WERI-Rb-1 (cell line): ENCODE data around the gene SMIM14.
"Not testable (repeated sequence)": the region's sequence is repeated elsewhere in the genome, so short reads cannot be mapped to it uniquely, and the experiment has no call there.

Source experiments
- DNase-seq: peaks from one replicate; pipeline ENCODE4 v3.0.0-alpha.2; 2020
- H3K27ac ChIP-seq: fragments of 250-450 bp; sonication (Bioruptor Pico); 2 replicates; pipeline ENCODE4 v1.5.1; 2020; ENCODE audit warnings: mild to moderate bottlenecking, moderate library complexity
- H3K27me3 ChIP-seq: fragments of 250-450 bp; sonication (Bioruptor Pico); 2 replicates; pipeline ENCODE4 v1.5.1; 2021; ENCODE audit warnings: mild to moderate bottlenecking, low read depth, moderate library complexity; ENCODE audit not compliant: insufficient read depth, severe bottlenecking
- H3K36me3 ChIP-seq: fragments of 250-450 bp; sonication (Bioruptor Pico); 2 replicates; pipeline ENCODE4 v1.5.1; 2020; ENCODE audit warnings: mild to moderate bottlenecking, moderate library complexity
- H3K4me3 ChIP-seq: 2 replicates; pipeline ENCODE4 v1.5.1; 2011; ENCODE audit warnings: low read depth, mild to moderate bottlenecking, control low read depth, low read length
- H3K9me3 ChIP-seq: fragments of 250-450 bp; sonication (Bioruptor Pico); 2 replicates; pipeline ENCODE4 v1.5.1; 2021; ENCODE audit warnings: mild to moderate bottlenecking, moderate library complexity; ENCODE audit not compliant: severe bottlenecking
- TF ChIP-seq, protein P1 (sequence below): IDR thresholded peaks from 2 replicates; pipeline ENCODE4 v1.5.1; 2011; ENCODE audit warnings: low read depth, mild to moderate bottlenecking, control low read depth, inconsistent platforms, low read length

The SMIM14 gene

DNA sequence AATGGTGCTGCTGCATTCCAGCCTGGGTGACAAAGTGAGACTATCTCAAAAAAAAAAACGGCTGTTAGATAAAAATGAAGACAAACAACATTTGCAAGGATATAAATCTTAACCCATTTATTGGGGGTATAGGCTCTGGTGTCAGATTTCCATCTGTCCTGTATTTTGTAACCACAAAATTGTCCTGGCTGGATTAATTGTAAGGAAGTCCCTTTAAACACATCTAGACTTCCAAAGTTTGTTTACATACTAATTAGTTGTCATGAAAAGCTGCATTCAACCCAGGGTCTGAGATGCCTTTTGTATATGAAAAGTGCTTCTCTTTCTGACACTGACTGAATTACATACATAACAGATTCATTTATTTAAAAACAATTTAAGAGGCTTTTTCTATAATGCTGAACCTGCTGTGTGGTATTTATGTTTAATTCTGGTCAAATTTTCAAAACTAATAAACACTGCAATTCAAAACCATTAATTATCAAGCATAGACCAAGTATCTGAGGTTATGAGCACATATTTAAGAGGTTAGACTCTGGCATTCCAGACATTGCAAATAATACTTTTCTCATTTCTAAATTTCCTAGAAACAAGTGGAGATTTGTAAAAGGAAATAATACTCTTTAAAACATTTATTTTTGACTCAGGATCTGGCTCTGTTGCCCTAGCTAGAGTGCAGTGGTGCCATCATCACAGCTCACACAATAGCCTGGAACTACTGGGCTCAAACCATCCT is 93.9 kb downstream of the SMIM14 start:
- Histone ChIP-seq H3K27ac (no peak overlapping the region), H3K36me3 (no peaks in the 10 kb centered on the region; the same call in 1 of the 2 replicates)

DNA sequence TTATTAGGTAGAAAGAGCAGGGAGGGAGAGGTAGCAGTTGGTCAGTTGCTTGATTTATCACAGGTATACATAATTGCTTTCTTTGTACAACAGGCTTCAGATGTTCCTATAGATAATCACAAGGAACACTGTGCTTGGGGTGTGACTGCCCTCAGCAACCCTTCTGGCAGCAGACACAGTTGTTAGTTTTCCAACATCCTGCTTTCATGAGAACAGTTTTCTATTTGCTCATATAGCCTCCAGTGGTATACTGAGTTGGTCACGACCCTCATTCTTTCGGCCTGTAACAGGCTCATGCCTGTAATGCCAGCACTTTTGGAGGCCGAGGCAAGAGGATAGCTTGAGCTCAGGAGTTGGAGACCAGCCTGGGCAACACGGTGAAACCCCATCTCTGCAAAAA is 94.6 kb downstream of the SMIM14 start:
- DNase-seq, H3K27me3 ChIP-seq, H3K36me3 ChIP-seq, H3K4me3 ChIP-seq, H3K9me3 ChIP-seq, H3K27ac ChIP-seq: not testable (repeated sequence)

More for the DNA sequence above, 93.9 kb downstream of the SMIM14 start:
- Histone ChIP-seq H3K4me3 (no peak overlapping the region), H3K9me3 (peaks cover 2% of the 10 kb centered on the region), H3K27me3 (no peaks in the 10 kb centered on the region)
- TF ChIP-seq, protein P1, sequence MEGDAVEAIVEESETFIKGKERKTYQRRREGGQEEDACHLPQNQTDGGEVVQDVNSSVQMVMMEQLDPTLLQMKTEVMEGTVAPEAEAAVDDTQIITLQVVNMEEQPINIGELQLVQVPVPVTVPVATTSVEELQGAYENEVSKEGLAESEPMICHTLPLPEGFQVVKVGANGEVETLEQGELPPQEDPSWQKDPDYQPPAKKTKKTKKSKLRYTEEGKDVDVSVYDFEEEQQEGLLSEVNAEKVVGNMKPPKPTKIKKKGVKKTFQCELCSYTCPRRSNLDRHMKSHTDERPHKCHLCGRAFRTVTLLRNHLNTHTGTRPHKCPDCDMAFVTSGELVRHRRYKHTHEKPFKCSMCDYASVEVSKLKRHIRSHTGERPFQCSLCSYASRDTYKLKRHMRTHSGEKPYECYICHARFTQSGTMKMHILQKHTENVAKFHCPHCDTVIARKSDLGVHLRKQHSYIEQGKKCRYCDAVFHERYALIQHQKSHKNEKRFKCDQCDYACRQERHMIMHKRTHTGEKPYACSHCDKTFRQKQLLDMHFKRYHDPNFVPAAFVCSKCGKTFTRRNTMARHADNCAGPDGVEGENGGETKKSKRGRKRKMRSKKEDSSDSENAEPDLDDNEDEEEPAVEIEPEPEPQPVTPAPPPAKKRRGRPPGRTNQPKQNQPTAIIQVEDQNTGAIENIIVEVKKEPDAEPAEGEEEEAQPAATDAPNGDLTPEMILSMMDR: no peak
- no peak for DNase-seq

DNA sequence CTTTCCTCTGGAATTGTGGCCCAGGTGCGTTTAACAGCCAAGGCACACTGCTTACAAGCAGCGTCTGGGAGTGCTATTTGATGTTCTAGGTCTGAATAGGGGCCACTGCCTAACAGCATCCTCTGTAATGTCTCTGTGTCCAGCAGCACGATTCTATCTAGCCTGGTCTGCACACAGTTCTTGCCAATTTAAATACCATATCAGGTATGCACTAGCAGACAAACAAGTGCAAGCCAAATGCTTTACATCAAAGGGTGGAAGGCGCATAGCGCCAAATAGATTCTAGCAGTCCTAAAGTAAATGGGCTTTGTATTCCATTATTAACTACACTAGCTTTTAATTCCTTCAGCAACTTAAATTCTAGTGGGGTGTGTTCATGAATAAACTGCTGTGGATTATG is 95.6 kb downstream of the SMIM14 start:
- TF ChIP-seq, protein P1: no peak
- no peak overlapping the region for H3K4me3 ChIP-seq
- no peaks in the 10 kb centered on the region for H3K27me3 ChIP-seq
- no peaks in the 10 kb centered on the region for H3K36me3 ChIP-seq
- DNase-seq: no peak
- peaks cover 2% of the 10 kb centered on the region for H3K9me3 ChIP-seq
- H3K27ac ChIP-seq: no peak overlapping the region

DNA sequence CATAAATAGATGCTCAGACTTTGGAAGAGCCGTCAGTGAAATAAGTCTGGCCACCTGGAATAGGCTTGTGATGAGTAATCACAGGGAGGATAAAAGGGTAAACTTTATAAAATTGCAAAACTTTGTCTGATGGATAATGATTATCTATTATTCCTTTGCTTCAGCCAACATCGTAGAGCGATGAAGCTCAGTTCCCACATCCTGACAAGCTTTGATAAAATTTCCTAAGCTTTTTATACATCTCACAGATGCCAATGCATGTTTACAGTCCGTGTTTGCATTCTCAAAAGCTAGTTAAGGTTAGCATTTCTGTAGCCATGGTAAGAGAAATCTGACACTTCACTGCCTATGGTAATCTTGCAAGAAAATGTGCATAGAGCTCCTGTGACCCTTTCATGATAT is 96.1 kb downstream of the SMIM14 start:
- no peak overlapping the region for H3K27ac ChIP-seq
- no peak for DNase-seq
- H3K4me3 ChIP-seq: no peak overlapping the region
- no peaks in the 10 kb centered on the region for H3K27me3 ChIP-seq
- no peaks in the 10 kb centered on the region for H3K36me3 ChIP-seq
- peaks cover 2% of the 10 kb centered on the region for H3K9me3 ChIP-seq
- TF ChIP-seq, protein P1: no peak

DNA sequence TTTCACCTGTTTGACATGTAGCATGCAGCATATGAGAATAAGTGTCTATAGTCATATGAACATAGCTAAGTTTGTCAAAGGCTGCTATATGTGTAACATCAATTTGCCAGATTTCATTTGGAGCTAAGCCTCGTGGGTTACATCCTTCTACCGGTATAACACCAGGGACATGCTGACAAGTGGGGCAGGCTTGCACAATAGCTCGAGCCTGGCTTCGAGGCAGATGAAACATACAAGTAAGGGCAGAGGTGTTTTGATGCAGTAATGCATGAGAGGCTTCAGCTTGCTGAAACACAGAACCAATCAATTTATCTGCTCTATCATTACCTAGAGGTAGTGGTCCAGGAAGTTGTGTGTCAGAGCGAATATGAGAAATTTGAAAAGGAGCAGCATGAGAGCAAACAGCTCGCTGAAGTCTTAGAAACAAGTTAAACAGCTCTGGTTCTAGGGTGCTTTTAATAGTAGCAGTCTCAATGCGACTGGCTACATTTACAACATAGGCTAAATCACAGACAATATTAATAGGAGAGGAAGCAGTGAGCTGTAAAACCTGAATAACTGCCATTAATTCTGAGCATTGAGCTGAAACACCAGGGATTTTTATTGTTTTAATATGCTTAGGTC is 96.6 kb downstream of the SMIM14 start:
- no peaks in the 10 kb centered on the region for H3K36me3 ChIP-seq
- no peak for DNase-seq
- TF ChIP-seq, protein P1: no peak
- no peak overlapping the region for H3K27ac ChIP-seq
- H3K9me3 ChIP-seq: peaks cover 2% of the 10 kb centered on the region
- no peak overlapping the region for H3K4me3 ChIP-seq
- no peaks in the 10 kb centered on the region for H3K27me3 ChIP-seq

DNA sequence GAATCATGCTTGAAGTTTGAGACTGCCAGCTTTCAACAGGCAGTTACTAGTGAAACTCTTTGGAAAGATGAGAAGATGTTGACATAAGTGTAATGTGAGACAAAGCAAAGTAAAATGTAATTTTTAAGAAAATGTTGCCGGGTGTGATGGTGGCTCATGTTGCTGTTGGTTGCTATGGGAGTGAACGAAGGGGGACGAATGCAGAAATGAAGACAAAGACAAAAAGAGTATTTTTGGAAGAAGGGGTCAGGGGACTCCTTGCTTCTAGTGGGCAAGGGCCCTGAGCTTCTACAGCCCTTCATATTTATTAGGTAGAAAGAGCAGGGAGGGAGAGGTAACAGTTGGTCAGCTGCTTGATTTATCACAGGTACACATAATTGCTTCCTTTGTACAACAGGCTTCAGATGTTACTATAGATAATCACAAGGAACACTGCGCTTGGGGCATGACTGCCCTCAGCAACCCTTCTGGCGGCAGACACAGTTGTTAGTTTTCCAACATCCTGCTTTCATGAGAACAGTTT is 99.5 kb downstream of the SMIM14 start:
- Histone ChIP-seq H3K9me3 (peaks cover 2% of the 10 kb centered on the region), H3K27me3 (no peaks in the 10 kb centered on the region), H3K27ac (no peak overlapping the region), H3K36me3 (no peaks in the 10 kb centered on the region), H3K4me3 (no peak overlapping the region)
- no peak for DNase-seq
- TF ChIP-seq, protein P1: no peak
